HepG2 (cell line): ENCODE data around the gene CAPN15. TPM values are rescaled to one million over a fixed set of nuclear protein-coding genes. Genes with fewer than 3 reads are reported as not detected.

ENCODE experiments used
- ATAC-seq: fragments of 200-7000 bp; cut with Tn5 transposase; 3 replicates; pipeline ENCODE4 v1.9.1; 2020; ENCODE audit warnings: mild to moderate bottlenecking, moderate library complexity
- BruUV-seq: library from RNA; stranded (reverse); fragments of 400-500 nt; replicated peaks from 2 replicates; lab custom pipeline; 2021; lab: Mats Ljungman, UMichigan
- CTCF ChIA-PET: fragments of 300-600 bp; formaldehyde crosslinking; extraction: SDS; loops from one replicate; lab custom pipeline; 2021; ENCODE audit warnings: low total read pairs, inconsistent platforms, low intra/inter-chr PET ratio; lab: Yijun Ruan, JAX
- POLR2A ChIA-PET: fragments of 350-600 bp; sonication (Branson Sonifier 250); formaldehyde crosslinking; loops from one replicate; lab custom pipeline; 2020; ENCODE audit warnings: antibody characterized with exemption, inconsistent platforms; lab: Yijun Ruan, JAX
- DNase-seq: peaks from one replicate; pipeline ENCODE4 v3.0.0-alpha.2; 2015; ENCODE audit warnings: low spot score
- FAIRE-seq: peaks from 3 replicates; lab custom pipeline; 2011; peaks lifted over from hg19 to GRCh38; lab: Jason Lieb, UNC
- H2AFZ ChIP-seq: one replicate; pipeline ENCODE4 v1.6.1; 2011; ENCODE audit warnings: low read length, inconsistent platforms
- H3K27ac ChIP-seq: fragments of 300-600 bp; 3 replicates; pipeline ENCODE4 v1.8.0; 2011; ENCODE audit warnings: mixed run types, mild to moderate bottlenecking, mixed read lengths, low read length, inconsistent platforms; ENCODE audit not compliant: insufficient read depth; ENCODE audit errors: extremely low read length
- H3K27me3 ChIP-seq, 2 experiments: fragments of 200-600 bp in 1 of 2; 2 replicates in 1 of 2; 3 replicates in 1 of 2; pipeline versions ENCODE4 v1.6.0 to v1.8.0; 2011; ENCODE audit warnings: low read length in 2 of 2, mild to moderate bottlenecking in 2 of 2, moderate library complexity in 2 of 2, inconsistent platforms in 1 of 2; ENCODE audit not compliant: insufficient read depth in 2 of 2, control insufficient read depth in 1 of 2
- H3K36me3 ChIP-seq, 2 experiments: fragments of 200-600 bp in 1 of 2; replicated peaks in 1 of 2; 2 replicates in 1 of 2; 3 replicates in 1 of 2; pipeline versions ENCODE4 v1.5.1 to v1.8.0; 2011; ENCODE audit warnings: low read length in 2 of 2, inconsistent platforms in 1 of 2; ENCODE audit not compliant: insufficient read depth in 2 of 2, control insufficient read depth in 1 of 2
- H3K4me1 ChIP-seq: 2 replicates; pipeline ENCODE4 v1.5.1; 2012; ENCODE audit warnings: low read length, inconsistent platforms; ENCODE audit not compliant: insufficient read depth
- H3K4me2 ChIP-seq: 2 replicates; pipeline ENCODE4 v1.6.0; 2011; ENCODE audit warnings: low read depth, low read length, inconsistent platforms
- H3K4me3 ChIP-seq, 3 experiments: fragments of 200-600 bp in 1 of 3; sonication (generic), shearing (Covaris generic) in 1 of 3; replicated peaks in 1 of 3; 2 replicates each; pipeline ENCODE4 v1.5.1; 2011 to 2016; ENCODE audit warnings: low read length in 3 of 3, inconsistent platforms in 2 of 3, low read depth in 2 of 3, mild to moderate bottlenecking in 2 of 3, control low read depth in 1 of 3, mixed read lengths in 1 of 3; ENCODE audit not compliant: insufficient read depth in 1 of 3
- H3K79me2 ChIP-seq: one replicate; pipeline ENCODE4 v1.6.1; 2011; ENCODE audit warnings: low read length, inconsistent platforms; ENCODE audit not compliant: insufficient read depth
- H3K9ac ChIP-seq: 2 replicates; pipeline ENCODE4 v1.6.0; 2011; ENCODE audit warnings: mild to moderate bottlenecking, low read depth, low read length, inconsistent platforms; ENCODE audit not compliant: insufficient read depth
- H3K9me3 ChIP-seq: 2 replicates; pipeline ENCODE4 v1.5.1; 2012; ENCODE audit warnings: mild to moderate bottlenecking, low read length
- H4K20me1 ChIP-seq: 2 replicates; pipeline ENCODE4 v1.6.0; 2011; ENCODE audit warnings: inconsistent platforms, mild to moderate bottlenecking, low read length, moderate library complexity; ENCODE audit not compliant: insufficient read depth
- ARNT2 ChIP-seq: sonication (generic); formaldehyde crosslinking; IDR thresholded peaks from 2 replicates; pipeline ENCODE4 v1.8.0; 2022; ENCODE audit warnings: mild to moderate bottlenecking, low read depth, missing genetic modification reagents, moderate library complexity
- HDAC1 ChIP-seq: sonication (generic); formaldehyde crosslinking; IDR thresholded peaks from 2 replicates; pipeline ENCODE4 v1.5.1; 2020; ENCODE audit warnings: mild to moderate bottlenecking, missing genetic modification reagents
- HNRNPUL1 ChIP-seq: fragments of 200-400 bp; formaldehyde crosslinking; IDR thresholded peaks from 2 replicates; pipeline ENCODE4 v1.6.1; 2017; ENCODE audit warnings: low read depth, mild to moderate bottlenecking, low read length, moderate library complexity
- IKZF4 ChIP-seq: sonication (generic); formaldehyde crosslinking; IDR thresholded peaks from 2 replicates; pipeline ENCODE4 v1.5.1; 2020; ENCODE audit warnings: borderline replicate concordance, mild to moderate bottlenecking, low read depth, missing genetic modification reagents; ENCODE audit errors: not compliant biosample characterization
- JUND ChIP-seq: sonication (generic); formaldehyde crosslinking; IDR thresholded peaks from 2 replicates; pipeline ENCODE4 v1.8.0; 2022; ENCODE audit warnings: mild to moderate bottlenecking, missing genetic modification reagents
- MTA1 ChIP-seq: sonication (generic); formaldehyde crosslinking; IDR thresholded peaks from 2 replicates; pipeline ENCODE4 v1.4.0; 2020; ENCODE audit warnings: missing genetic modification reagents, mild to moderate bottlenecking, borderline replicate concordance
- ZNF10 ChIP-seq: sonication (generic); formaldehyde crosslinking; IDR thresholded peaks from 2 replicates; pipeline ENCODE4 v1.4.0; 2020; ENCODE audit warnings: mild to moderate bottlenecking, low read depth, missing genetic modification reagents, borderline replicate concordance
- ZNF274 ChIP-seq: sonication (generic); formaldehyde crosslinking; IDR thresholded peaks from 2 replicates; pipeline ENCODE4 v1.5.1; 2020; ENCODE audit warnings: mild to moderate bottlenecking, missing genetic modification reagents
- ZNF737 ChIP-seq: sonication (generic); formaldehyde crosslinking; IDR thresholded peaks from 2 replicates; pipeline ENCODE4 v1.5.0; 2020; ENCODE audit warnings: missing genetic modification reagents, mild to moderate bottlenecking, borderline replicate concordance
- ZSCAN9 ChIP-seq: IDR thresholded peaks from 2 replicates; pipeline ENCODE4 v1.6.1; 2016; ENCODE audit warnings: borderline replicate concordance
- WGBS: methylation state at CpG from one replicate; pipeline ENCODE4 v1.1.6; 2017; ENCODE audit warnings: low lambda C conversion rate; 5-methylcytosine and 5-hydroxymethylcytosine counted together
- in situ Hi-C: cut with HindIII; loops from 2 replicates; pipeline ENCODE4 v1.10.0; 2017; ENCODE audit warnings: low pct_unique_long_range_greater_than_20kb; ENCODE audit not compliant: extremely low pct_ligation_motif_present
- intact Hi-C: fragments of 100-400 bp; cut with micrococcal nuclease; formaldehyde crosslinking; loops from one replicate; pipeline ENCODE4 v1.10.0; 2022; ENCODE audit not compliant: unreplicated experiment
- polyA plus RNA-seq, 8 experiments: library from polyadenylated mRNA; depleted of rRNA in 3 of 8; stranded (reverse) in 7 of 8; unstranded in 1 of 8; fragments of >200 nt; fragmentation: Illumina TruSeq in 4 of 8; extraction: Trizol in 4 of 8; gene quantifications; 2 replicates each; pipeline versions ENCODE4 v1.2.1 to v1.2.3, GENCODE V29; 2011 to 2016; ENCODE audit warnings: low read depth in 4 of 8, missing spikeins in 1 of 8, mixed read lengths in 1 of 8; ENCODE audit not compliant: insufficient read depth in 1 of 8
- total RNA-seq, 5 experiments: library from RNA; depleted of rRNA; stranded (reverse); fragments of >200 nt; fragmentation: Illumina TruSeq; extraction: Trizol; gene quantifications; 2 replicates each; pipeline ENCODE4 v1.2.3, GENCODE V29; 2016; ENCODE audit warnings: low read depth in 1 of 5
- TF ChIP-seq, protein P1 (sequence below): IDR thresholded peaks from 2 replicates; pipeline ENCODE4 v1.6.1; 2018; ENCODE audit warnings: missing genetic modification reagents
- TF ChIP-seq, protein P2 (sequence below): sonication (generic); formaldehyde crosslinking; IDR thresholded peaks from 2 replicates; pipeline ENCODE4 v1.5.1; 2020; ENCODE audit warnings: mild to moderate bottlenecking, missing genetic modification reagents, moderate library complexity
- TF ChIP-seq, protein P3 (sequence below): IDR thresholded peaks from 2 replicates; pipeline ENCODE4 v1.6.1; 2016; ENCODE audit warnings: low read depth, missing genetic modification reagents, missing compliant biosample characterization

Gene CAPN15
- total and polyA plus RNA-seq, 2 of the 13 experiments (the other 11 are each of a cell fraction or from before 2014, with no cell fraction given): 14.9 to 24.5 TPM

DNA sequence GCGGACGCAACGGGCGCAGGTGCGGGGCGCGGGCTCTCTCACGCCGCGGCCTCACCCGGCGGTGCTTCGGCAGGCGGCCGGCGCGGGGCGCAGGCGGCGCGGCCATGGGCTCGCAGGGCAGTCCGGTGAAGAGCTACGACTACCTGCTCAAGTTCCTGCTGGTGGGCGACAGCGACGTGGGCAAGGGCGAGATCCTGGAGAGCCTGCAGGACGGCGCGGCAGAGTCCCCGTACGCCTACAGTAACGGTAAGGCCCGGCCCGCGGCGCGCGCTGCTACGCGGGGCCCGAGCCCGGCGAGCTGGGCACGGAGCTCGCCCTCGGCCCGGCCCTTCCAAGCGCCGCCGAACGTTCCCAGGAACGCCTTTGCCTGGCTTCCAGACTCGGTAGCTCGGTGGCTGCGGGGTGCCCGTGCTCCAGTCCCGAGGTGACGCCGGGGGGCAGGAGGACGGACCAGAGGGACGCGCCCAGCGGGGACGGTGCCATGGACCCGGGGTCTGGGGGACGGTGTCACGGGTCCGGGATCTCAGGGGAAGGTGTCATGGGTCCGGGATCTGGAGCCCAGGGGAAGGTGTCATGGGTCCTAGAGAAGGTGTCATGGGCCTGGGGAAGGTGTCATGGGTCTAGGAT, 62.8 kb downstream of the CAPN15 start:
- intact Hi-C loops: no loop called here
- Histone ChIP-seq H3K79me2 (peaks cover 46% of the 10 kb centered on the region), H3K4me1 (peaks cover 64% of the 10 kb centered on the region), H2AFZ (no peak overlapping the region), H4K20me1 (peaks cover 14% of the 10 kb centered on the region; the same call in 1 of the 2 replicates), H3K9me3 (no peaks in the 10 kb centered on the region), H3K27me3 (no peaks in the 10 kb centered on the region), H3K4me3 (peak overlapping the region; percentile 63 to 80 (median 80)), H3K9ac (peak overlapping the region; percentile 82), H3K4me2 (peak overlapping the region; percentile 90), H3K36me3 (0 out of 5 replicates have a peak, but pooled peaks cover 0 to 3% of the 10 kb centered on the region in 2 experiments), H3K27ac (peak overlapping the region; percentile 73)
- no peak for FAIRE-seq
- no peak for ATAC-seq
- CTCF ChIA-PET: no interaction called here
- BruUV-seq: no TSS peak
- in situ Hi-C loops: no loop called here
- WGBS: 1% methylated on average over 17 of the region's 71 CpGs
- POLR2A ChIA-PET: no interaction called here
- DNase-seq: no peak
- TF ChIP-seq HNRNPUL1 (no peak), MTA1 (CRISPR knock-in tag) (no peak), ARNT2 (CRISPR knock-in tag) (no peak), ZNF10 (CRISPR knock-in tag) (no peak), IKZF4 (no peak), JUND (no peak), ZNF274 (no peak), ZNF737 (CRISPR knock-in tag) (no peak), HDAC1 (CRISPR knock-in tag) (peak; percentile 1; the same call in 1 of the 2 replicates), ZSCAN9 (CRISPR knock-in tag) (no peak)
- TF ChIP-seq, protein P1, sequence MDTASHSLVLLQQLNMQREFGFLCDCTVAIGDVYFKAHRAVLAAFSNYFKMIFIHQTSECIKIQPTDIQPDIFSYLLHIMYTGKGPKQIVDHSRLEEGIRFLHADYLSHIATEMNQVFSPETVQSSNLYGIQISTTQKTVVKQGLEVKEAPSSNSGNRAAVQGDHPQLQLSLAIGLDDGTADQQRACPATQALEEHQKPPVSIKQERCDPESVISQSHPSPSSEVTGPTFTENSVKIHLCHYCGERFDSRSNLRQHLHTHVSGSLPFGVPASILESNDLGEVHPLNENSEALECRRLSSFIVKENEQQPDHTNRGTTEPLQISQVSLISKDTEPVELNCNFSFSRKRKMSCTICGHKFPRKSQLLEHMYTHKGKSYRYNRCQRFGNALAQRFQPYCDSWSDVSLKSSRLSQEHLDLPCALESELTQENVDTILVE (CRISPR knock-in tag): no peak
- TF ChIP-seq, protein P2, sequence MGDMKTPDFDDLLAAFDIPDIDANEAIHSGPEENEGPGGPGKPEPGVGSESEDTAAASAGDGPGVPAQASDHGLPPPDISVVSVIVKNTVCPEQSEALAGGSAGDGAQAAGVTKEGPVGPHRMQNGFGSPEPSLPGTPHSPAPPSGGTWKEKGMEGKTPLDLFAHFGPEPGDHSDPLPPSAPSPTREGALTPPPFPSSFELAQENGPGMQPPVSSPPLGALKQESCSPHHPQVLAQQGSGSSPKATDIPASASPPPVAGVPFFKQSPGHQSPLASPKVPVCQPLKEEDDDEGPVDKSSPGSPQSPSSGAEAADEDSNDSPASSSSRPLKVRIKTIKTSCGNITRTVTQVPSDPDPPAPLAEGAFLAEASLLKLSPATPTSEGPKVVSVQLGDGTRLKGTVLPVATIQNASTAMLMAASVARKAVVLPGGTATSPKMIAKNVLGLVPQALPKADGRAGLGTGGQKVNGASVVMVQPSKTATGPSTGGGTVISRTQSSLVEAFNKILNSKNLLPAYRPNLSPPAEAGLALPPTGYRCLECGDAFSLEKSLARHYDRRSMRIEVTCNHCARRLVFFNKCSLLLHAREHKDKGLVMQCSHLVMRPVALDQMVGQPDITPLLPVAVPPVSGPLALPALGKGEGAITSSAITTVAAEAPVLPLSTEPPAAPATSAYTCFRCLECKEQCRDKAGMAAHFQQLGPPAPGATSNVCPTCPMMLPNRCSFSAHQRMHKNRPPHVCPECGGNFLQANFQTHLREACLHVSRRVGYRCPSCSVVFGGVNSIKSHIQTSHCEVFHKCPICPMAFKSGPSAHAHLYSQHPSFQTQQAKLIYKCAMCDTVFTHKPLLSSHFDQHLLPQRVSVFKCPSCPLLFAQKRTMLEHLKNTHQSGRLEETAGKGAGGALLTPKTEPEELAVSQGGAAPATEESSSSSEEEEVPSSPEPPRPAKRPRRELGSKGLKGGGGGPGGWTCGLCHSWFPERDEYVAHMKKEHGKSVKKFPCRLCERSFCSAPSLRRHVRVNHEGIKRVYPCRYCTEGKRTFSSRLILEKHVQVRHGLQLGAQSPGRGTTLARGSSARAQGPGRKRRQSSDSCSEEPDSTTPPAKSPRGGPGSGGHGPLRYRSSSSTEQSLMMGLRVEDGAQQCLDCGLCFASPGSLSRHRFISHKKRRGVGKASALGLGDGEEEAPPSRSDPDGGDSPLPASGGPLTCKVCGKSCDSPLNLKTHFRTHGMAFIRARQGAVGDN: peak; percentile 60
- TF ChIP-seq, protein P3, sequence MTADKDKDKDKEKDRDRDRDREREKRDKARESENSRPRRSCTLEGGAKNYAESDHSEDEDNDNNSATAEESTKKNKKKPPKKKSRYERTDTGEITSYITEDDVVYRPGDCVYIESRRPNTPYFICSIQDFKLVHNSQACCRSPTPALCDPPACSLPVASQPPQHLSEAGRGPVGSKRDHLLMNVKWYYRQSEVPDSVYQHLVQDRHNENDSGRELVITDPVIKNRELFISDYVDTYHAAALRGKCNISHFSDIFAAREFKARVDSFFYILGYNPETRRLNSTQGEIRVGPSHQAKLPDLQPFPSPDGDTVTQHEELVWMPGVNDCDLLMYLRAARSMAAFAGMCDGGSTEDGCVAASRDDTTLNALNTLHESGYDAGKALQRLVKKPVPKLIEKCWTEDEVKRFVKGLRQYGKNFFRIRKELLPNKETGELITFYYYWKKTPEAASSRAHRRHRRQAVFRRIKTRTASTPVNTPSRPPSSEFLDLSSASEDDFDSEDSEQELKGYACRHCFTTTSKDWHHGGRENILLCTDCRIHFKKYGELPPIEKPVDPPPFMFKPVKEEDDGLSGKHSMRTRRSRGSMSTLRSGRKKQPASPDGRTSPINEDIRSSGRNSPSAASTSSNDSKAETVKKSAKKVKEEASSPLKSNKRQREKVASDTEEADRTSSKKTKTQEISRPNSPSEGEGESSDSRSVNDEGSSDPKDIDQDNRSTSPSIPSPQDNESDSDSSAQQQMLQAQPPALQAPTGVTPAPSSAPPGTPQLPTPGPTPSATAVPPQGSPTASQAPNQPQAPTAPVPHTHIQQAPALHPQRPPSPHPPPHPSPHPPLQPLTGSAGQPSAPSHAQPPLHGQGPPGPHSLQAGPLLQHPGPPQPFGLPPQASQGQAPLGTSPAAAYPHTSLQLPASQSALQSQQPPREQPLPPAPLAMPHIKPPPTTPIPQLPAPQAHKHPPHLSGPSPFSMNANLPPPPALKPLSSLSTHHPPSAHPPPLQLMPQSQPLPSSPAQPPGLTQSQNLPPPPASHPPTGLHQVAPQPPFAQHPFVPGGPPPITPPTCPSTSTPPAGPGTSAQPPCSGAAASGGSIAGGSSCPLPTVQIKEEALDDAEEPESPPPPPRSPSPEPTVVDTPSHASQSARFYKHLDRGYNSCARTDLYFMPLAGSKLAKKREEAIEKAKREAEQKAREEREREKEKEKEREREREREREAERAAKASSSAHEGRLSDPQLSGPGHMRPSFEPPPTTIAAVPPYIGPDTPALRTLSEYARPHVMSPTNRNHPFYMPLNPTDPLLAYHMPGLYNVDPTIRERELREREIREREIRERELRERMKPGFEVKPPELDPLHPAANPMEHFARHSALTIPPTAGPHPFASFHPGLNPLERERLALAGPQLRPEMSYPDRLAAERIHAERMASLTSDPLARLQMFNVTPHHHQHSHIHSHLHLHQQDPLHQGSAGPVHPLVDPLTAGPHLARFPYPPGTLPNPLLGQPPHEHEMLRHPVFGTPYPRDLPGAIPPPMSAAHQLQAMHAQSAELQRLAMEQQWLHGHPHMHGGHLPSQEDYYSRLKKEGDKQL (CRISPR knock-in tag): no peak
